NCI-H2081 treated with DMSO at 0.1 percent for 48 hours (cell line): Measurements from ENCODE around the gene ISYNA1.

ENCODE experiments used
- DNase-seq: peaks from one replicate; lab custom pipeline; 2025; lab: John Stamatoyannopoulos, UW

Gene ISYNA1

DNA sequence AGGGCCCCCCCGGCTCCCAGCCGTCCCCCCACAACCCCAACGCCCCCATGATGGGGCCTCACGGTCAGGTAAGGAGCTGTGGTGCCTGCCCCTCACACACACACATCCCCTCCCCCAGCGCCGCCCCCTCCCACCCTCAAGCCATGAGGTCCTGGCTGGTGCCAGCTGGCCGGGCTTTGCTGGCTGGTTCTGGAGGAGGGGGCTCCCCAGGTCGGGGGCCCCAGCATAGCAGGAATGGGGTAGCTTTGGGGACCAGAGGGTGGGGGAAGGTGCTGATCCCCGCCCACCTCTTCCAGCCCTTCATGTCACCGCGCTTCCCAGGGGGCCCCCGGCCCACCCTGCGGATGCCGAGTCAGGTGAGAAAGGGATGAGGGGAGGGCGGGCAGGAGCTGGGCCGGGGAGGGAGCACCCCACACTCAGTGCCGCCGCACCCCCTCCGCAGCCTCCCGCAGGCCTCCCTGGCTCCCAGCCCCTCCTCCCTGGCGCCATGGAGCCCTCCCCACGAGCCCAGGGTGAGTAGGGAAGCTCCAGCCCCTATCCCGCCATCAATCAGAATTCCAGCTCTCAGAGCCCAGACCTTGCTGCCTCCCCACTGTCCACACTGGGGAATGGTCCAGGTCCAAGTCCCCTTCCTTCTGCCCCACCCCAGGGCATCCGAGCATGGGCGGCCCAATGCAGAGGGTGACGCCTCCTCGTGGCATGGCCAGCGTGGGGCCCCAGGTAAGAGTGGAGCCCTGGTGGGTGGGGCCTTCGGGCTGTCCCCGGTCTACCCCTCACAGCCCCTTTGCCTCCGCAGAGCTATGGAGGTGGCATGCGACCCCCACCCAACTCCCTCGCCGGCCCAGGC, 6.4 kb downstream of the ISYNA1 start:
- DNase-seq: no peak

DNA sequence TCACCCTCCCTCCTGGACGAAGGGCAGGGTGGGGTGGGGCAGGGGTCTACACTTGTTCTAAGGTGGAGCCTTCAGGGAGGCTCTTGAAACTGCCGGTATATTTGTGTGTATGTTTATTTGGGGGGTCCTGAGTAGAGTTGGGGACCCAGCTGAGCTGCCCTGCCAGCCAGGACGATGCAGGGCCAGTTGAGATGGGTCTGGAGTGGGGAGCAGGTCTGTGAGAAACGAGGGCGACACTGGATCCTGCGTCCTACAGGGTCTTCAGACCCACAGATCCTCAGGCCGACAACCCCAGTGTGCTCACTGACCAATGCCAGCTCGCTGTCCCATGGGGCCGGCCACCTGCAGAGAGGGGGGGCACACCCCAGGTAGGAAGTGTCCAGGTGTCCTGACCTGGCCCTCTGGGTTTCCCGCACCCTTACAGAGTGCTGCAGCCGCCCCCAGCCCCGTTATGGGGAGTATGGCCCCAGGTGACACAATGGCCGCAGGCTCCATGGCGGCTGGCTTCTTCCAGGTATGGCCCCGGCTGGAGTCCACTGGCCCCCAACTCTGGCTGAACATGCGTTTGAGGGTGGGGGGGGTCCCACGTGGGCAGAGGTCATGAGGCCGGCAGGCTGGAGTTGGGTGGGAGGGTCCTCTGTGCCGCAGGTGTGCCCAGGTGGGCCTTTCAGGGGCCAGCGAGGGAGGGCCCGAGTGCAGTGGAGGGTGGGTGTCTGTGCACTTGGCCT, 7.4 kb downstream of the ISYNA1 start:
- DNase-seq: no peak

GRCh38 chr19:18429717-18430416, 8.1 kb downstream of the ISYNA1 start:
- no peak for DNase-seq

DNA sequence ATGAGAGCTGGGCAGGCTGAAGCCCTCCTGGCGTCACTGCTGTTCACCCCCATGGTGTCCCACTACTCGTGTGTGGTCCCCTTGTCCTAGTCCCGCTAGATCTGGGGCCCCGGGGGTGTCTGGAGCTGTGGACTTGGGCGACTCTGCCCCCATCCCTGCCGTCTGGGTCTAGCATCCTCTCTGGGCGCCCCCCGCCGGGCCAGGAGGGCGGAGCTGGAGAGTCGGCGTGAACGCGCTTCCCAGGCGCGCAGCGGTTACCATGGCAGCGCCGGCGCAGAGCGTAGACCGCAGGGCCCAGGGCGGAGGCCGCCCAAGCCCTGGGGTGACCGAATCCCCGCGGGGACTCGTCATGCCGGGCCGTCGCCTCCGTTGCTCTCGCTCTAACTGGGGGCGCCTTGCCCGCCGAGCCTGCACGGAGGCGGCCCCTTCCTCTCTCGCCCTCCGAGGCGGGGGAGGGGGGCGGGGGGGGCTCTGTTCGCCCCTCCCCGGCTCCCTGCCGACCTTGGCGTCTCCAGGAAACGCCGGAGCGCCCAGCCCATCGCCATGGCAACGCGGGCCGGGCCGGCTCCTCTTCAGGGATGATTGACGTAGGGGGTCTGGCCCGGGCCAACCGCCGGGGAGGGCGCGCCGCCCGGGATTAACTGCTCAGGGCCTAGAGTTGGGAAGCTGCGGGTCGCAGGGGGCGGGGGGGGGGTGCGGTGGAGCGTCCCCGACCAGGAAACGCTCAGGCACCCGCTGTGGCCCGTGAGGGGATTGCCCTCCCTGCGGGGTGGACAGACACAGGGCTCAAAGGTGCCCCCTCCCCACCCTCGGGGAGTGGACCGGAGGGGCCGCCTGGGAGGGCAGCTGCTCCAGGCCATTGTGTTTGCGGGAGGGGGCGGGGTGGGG, 8.9 kb downstream of the ISYNA1 start:
- DNase-seq: no peak

- DNase-seq: no peak
Measured at GRCh38 chr19:18428173-18428786, 9.7 kb downstream of the ISYNA1 start.

DNA sequence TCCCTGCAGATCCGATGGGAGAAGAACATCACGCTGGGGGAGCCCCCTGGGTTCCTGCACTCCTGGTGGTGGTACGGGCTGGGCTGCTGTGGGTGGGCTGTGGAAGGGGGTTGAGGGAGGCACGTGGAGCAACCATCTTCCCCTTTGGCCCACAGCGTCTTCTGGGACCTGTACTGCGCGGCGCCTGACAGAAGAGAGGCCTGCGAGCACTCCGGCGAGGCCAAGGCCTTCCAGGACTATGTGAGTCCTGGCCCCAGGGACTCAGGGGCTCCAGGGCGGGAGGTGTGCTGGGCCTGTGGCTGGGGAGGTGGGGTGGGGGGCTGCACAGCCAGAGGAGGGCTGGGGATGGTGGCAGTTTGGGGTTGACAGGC, 10.2 kb downstream of the ISYNA1 start:
- DNase-seq: no peak

DNA sequence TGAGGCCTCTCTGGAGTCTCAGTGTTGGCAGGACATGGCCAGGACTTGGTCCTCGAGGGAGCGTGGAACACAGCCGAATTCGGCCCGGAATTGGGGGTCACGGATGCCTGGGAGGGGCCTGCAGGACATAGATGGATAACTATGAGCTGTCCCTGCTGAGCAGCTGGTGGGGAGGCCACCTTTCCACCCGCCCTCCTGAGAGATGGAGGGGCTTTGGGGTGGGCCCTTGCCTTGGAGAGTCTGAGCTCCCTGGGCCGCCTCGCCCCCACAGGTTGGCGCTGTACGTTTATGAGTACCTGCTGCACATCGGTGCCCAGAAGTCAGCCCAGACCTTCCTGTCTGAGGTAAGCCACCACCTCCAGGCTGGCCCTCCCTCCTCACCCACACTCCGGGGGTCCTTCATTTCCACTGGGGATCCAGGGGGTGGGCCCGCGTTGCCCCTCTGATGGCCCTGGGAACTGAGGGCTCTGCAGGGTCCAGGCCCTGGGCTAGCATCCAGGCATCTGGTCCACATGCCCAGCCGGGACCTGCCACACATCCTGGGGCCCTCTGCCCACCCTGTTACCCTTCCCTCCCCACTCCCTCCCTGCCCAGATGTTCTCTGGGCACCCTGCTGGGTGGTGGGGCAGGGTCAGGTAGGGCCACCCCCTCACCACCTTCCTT, 10.7 kb downstream of the ISYNA1 start:
- no peak for DNase-seq

DNA sequence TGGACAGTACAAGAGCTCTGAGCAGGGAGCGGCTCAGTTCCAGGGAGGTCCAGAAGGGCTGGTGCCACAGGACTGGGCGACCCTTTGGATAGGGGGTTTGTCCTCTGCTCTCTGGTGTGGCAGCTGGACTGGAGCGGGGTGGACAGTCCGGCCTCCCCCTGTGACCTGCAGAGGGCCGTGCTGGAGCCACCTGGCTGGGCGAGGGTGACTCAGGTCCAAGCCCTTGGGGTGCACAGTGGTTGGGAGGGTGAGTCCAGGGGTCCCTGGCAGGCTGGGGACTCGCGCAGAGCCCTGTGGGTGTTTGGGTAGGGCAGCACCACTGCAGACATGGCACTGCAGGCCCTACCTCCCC, 11.5 kb downstream of the ISYNA1 start:
- DNase-seq: no peak

DNA sequence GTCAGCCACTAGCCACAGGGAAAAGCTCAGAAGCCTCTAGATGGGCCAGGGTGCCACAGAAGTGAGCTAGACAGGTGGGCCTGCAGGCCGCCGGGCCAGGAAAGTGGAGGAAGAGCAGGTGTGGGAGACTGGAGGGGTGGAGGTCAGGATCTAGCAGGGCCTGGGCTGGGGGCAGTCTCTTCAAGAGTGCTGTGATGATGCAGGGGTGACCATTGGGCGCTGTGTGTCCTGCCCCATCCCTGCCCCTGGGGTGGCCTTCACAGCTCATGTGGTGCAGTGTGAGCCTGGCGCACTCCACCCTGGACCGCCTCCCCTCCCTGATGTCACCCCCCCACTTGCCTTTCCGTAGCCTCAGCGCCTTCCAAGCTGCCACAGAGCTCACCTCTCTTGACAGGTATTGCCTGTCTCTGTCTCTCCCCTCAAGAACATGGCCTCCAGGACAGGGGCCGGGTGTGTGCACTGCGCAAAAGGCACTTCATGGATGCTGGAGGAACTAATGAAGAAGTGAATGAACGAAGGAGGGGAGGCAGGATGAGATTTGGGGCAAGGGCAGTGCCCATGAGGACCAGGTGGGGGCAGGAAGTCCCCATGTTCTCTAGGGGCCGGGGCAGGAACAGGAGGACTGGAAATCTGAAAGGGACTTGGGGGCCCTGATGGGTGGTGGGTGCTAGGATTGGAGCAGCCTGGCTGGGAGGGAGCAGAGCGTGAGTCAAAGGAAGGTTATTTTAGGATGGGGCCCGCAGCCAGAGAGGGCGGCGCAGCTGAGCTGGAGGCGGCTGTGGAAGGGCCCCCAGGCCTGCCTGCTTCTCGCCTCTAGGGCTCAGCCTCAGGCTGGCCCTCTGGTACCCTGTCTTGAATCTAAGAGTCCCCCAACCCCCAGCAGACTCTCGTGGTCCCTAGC, 12.2 kb downstream of the ISYNA1 start:
- DNase-seq: no peak

DNA sequence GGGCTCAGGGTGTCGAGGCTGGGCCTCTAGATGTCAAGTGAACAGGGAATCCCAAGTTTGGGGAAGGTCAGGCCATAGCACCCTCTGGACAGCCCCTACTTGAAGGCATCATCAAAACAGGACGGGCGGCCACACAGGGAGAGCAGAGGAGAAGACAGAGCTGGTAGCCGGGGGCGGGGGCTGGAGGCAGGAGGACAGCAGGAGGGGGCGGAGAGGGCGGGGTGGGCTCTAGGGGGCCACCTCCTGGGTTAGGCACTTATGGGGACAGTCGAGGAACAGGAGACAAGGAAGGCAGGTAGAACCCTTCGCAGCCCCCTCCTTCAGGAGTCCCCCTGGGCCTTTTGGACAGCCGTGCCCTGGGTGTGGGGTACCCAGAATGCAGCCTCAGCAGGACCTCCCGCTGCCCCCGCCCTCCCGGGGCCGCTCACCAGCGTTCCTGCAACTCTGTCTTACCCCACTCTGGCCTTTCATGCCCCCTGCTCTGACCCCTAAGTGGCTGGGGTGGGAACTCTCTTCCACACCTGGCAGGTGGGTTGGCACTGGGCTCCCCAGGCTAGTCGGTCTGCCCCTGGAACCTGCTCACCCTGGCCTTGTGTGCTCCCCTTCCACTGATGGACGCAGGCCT, 12.9 kb downstream of the ISYNA1 start:
- no peak for DNase-seq

DNA sequence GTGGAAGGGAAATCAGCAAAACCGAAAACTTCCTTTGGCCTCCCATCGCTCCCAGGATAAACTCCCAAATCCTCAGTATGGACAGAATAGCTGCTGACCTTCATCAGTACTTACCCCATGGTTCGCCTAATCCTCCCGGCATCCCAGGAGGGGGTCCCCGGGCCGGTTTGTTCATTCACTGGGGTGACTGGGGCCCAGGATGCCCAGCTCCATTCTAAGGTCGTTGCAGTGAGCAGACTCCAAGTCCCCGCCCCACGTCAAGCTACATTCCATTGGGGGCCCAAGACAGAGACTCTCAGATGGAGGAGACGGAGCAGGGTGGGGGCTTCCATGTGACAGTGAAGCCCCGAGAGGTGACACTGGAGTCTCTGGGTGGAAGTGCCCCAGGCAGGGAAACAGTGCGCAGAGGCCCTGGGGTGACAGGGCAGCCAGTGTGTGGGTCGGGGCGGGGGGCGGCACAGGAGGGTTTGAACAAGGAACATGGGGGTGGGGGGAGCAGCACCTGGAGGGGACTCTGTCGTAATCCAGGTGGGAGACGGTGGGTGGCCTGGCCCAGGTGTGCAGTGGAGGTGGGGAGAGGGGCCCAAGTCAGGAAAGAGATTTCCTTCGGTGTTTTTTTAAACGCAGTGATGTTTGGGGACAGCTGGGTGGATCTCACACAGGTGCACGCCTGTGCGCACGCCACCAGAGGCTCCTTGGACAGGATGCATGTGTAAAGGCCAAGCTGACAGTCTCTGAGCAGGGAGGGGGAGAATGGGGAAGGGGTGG, 13.6 kb downstream of the ISYNA1 start:
- no peak for DNase-seq

GRCh38 chr19:18423258-18424020, 14.5 kb downstream of the ISYNA1 start:
- no peak for DNase-seq

- no peak for DNase-seq
Measured at GRCh38 chr19:18422530-18423191, 15.3 kb downstream of the ISYNA1 start.

DNA sequence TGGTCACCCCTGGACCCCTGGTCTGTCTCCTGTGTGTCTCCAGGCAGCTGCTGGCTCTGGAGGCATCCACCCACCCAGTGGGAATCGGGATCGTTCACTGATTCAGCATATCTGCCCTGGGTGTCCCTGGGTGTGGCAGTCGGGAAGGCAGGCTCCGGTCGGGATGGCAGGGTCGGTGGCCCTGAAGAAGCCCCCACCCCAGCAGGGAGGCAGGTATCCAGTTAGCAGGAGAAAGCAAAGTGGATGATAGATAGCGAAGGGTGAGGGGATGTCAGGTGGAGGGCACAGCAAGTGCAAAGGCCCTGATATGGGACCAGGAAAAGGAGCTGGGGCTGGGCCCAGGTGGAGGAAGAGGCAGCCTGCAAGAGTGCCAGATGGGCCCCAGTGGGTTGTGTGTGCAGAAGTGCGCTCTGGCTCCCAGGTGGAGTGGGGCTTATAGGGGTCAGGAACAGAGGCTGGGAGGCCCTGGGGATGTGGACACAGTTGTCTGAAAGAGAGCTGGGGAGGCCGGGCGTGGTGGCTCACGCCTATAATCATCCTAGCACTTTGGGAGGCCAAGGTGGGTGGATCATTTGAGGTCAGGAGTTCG, 16.5 kb downstream of the ISYNA1 start:
- DNase-seq: no peak

DNA sequence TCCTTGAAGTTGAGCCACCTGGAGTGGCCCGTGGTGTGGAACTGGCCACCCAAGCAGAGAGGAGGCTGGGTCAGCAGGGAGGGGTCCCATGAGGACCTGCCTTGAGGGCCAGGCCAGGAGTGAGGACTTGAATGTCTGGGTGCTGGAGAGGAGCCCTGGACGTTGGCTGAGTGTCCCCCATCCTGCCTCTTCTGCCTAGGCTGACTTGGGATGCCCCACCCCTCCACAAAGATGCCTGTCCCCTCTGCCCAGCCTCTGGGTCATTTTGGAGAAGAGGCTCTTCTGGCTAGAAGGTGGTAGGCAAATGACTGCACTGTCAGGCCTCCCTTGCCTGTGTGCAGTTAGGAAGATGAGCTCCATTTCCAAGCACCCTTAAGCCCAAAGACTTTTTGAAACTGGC, 17.0 kb downstream of the ISYNA1 start:
- DNase-seq: no peak

GRCh38 chr19:18419699-18420460, 18.1 kb downstream of the ISYNA1 start:
- DNase-seq: no peak
